ENCODE measurements around the gene ACAP3. TPM values are rescaled to one million over a fixed set of nuclear protein-coding genes. Genes with fewer than 3 reads are reported as not detected.

ACAP3 gene
- total RNA-seq, 6 experiments from 2014 or later, result 39.4 to 50.8 (median 42.6) TPM

- H3K27ac Mint-ChIP-seq, result peak overlapping the region; percentile 80
- H3K36me3 Mint-ChIP-seq (ENCODE audit: low read depth), result peaks cover 32% of the 10 kb centered on the region
- peaks cover 42% of the 10 kb centered on the region for H3K4me1 Mint-ChIP-seq (ENCODE audit: low read depth)
- TF ChIP-seq CTCF (IDR thresholded peaks at IDR 0.05), result no peak
- no peak for DNase-seq
- no peaks in the 10 kb centered on the region for H3K9me3 Mint-ChIP-seq
- H3K4me3 Mint-ChIP-seq, result no peak overlapping the region
- peaks cover 11% of the 10 kb centered on the region for H3K27me3 Mint-ChIP-seq (ENCODE audit: insufficient read depth)
Measured at GRCh38 chr1:1260843-1261560, 46.7 kb downstream of the ACAP3 start.

GRCh38 chr1:1259951-1260600 lies 47.7 kb downstream of the ACAP3 start:
- Mint-ChIP-seq H3K4me3 (no peak overlapping the region), H3K36me3 (ENCODE audit: low read depth) (peaks cover 24% of the 10 kb centered on the region), H3K9me3 (no peaks in the 10 kb centered on the region), H3K27ac (peak overlapping the region; percentile 80), H3K27me3 (ENCODE audit: insufficient read depth) (peaks cover 8% of the 10 kb centered on the region), H3K4me1 (ENCODE audit: low read depth) (peaks cover 33% of the 10 kb centered on the region)
- no peak for DNase-seq
- TF ChIP-seq CTCF (IDR thresholded peaks at IDR 0.05), result no peak

GRCh38 chr1:1259540-1259939 lies 48.2 kb downstream of the ACAP3 start:
- Mint-ChIP-seq H3K27me3 (ENCODE audit: insufficient read depth) (peaks cover 6% of the 10 kb centered on the region), H3K9me3 (no peaks in the 10 kb centered on the region), H3K4me3 (no peak overlapping the region), H3K4me1 (ENCODE audit: low read depth) (peaks cover 27% of the 10 kb centered on the region), H3K27ac (peak overlapping the region; percentile 80), H3K36me3 (ENCODE audit: low read depth) (peaks cover 28% of the 10 kb centered on the region)
- DNase-seq, result no peak
- TF ChIP-seq CTCF (IDR thresholded peaks at IDR 0.05), result no peak

- Mint-ChIP-seq H3K9me3 (no peaks in the 10 kb centered on the region), H3K4me1 (ENCODE audit: low read depth) (peaks cover 23% of the 10 kb centered on the region), H3K27me3 (ENCODE audit: insufficient read depth) (peaks cover 6% of the 10 kb centered on the region), H3K27ac (no peak overlapping the region), H3K4me3 (no peak overlapping the region), H3K36me3 (ENCODE audit: low read depth) (peaks cover 28% of the 10 kb centered on the region)
- no peak for DNase-seq
- no peak for TF ChIP-seq CTCF (IDR thresholded peaks at IDR 0.05)
Measured at GRCh38 chr1:1259119-1259488, 48.6 kb downstream of the ACAP3 start.

- Mint-ChIP-seq H3K4me1 (ENCODE audit: low read depth) (peaks cover 20% of the 10 kb centered on the region), H3K36me3 (ENCODE audit: low read depth) (peaks cover 44% of the 10 kb centered on the region), H3K27ac (peak overlapping the region; percentile 43; the same call in 1 of the 2 replicates), H3K4me3 (no peak overlapping the region), H3K9me3 (no peaks in the 10 kb centered on the region), H3K27me3 (ENCODE audit: insufficient read depth) (peaks cover 6% of the 10 kb centered on the region)
- no peak for TF ChIP-seq CTCF (IDR thresholded peaks at IDR 0.05)
- no peak for DNase-seq
Measured at GRCh38 chr1:1256956-1257871, 50.5 kb downstream of the ACAP3 start.
